K562 (cell line): Measurements from ENCODE around the gene CHDH. TPM values are rescaled to one million over a fixed set of nuclear protein-coding genes. Genes with fewer than 3 reads are reported as not detected.

Source experiments
- BCOR ChIP-seq: fragments of 450-650 bp; IDR thresholded peaks from 2 replicates; pipeline ENCODE4 v1.6.1; 2016
- CBFB ChIP-seq: sonication (generic); formaldehyde crosslinking; IDR thresholded peaks from 2 replicates; pipeline ENCODE4 v1.4.0; 2020; ENCODE audit warnings: mild to moderate bottlenecking, missing genetic modification reagents
- MNT ChIP-seq, 2 experiments: fragments of 450-650 bp; conservative IDR thresholded peaks; 2 replicates each; pipeline ENCODE4 v1.6.1; 2017; ENCODE audit warnings: mild to moderate bottlenecking in 2 of 2, moderate library complexity in 2 of 2
- RHOXF2B ChIP-seq: fragments of 250-450 bp; sonication (Bioruptor Pico); conservative IDR thresholded peaks from 2 replicates; pipeline ENCODE4 v1.5.1; 2021
- TAF7 ChIP-seq: fragments of 450-650 bp; IDR thresholded peaks from 2 replicates; pipeline ENCODE4 v1.6.1; 2016; ENCODE audit warnings: missing genetic modification characterization, missing compliant biosample characterization
- ZBTB34 ChIP-seq: fragments of 250-450 bp; sonication (Bioruptor Pico); IDR thresholded peaks from 2 replicates; pipeline ENCODE4 v1.8.0; 2021; ENCODE audit warnings: mild to moderate bottlenecking, moderate library complexity
- ZNF197 ChIP-seq: fragments of 200-800 bp; sonication (Bioruptor generic); IDR thresholded peaks from 2 replicates; pipeline ENCODE4 v1.6.1; 2016; ENCODE audit warnings: low read depth, missing genetic modification characterization, missing compliant biosample characterization
- ZNF644 ChIP-seq: fragments of 200-800 bp; sonication (Bioruptor generic); IDR thresholded peaks from 2 replicates; pipeline ENCODE4 v1.6.1; 2016; ENCODE audit warnings: low read depth, missing genetic modification characterization, missing compliant biosample characterization
- polyA plus RNA-seq, 8 experiments: library from polyadenylated mRNA; depleted of rRNA in 4 of 8; stranded (reverse) in 5 of 8; unstranded in 3 of 8; fragments of >200 nt; fragmentation: Nextera tagmentation in 2 of 8; fragmentation: Illumina TruSeq in 1 of 8; extraction: Ambion mirVana in 2 of 8; extraction: Trizol in 1 of 8; gene quantifications; 2 replicates each; pipeline versions ENCODE4 v1.2.1 to v1.2.3, GENCODE V29; 2011 to 2014; ENCODE audit warnings: inconsistent platforms in 1 of 8, missing spikeins in 1 of 8
- total RNA-seq, 7 experiments: library from RNA; depleted of rRNA in 6 of 7; stranded (reverse); fragments of >200 nt in 6 of 7; fragmentation: Illumina TruSeq in 2 of 7; extraction: Trizol in 2 of 7; gene quantifications; 2 replicates each; pipeline versions ENCODE4 v1.2.1 to v1.2.3, GENCODE V29; 2011 to 2021; ENCODE audit warnings: low replicate concordance in 1 of 7
- TF ChIP-seq, protein P1 (sequence below): fragments of 450-650 bp; IDR thresholded peaks from 2 replicates; pipeline ENCODE4 v1.6.1; 2016; ENCODE audit warnings: mild to moderate bottlenecking, moderate library complexity
- TF ChIP-seq, protein P2 (sequence below): fragments of 250-450 bp; sonication (Bioruptor Pico); IDR thresholded peaks from 2 replicates; pipeline ENCODE4 v1.4.0; 2020; ENCODE audit warnings: mild to moderate bottlenecking, moderate library complexity, borderline replicate concordance

The CHDH gene
- total and polyA plus RNA-seq, 9 of the 15 experiments (the other 6 are each of a cell fraction or from before 2014, with no cell fraction given) = 0.06 to 1.9 (median 0.46) TPM

GRCh38 chr3:53890726-53891475, 44.7 kb upstream of the CHDH start (continued):
- TF ChIP-seq, protein P1, sequence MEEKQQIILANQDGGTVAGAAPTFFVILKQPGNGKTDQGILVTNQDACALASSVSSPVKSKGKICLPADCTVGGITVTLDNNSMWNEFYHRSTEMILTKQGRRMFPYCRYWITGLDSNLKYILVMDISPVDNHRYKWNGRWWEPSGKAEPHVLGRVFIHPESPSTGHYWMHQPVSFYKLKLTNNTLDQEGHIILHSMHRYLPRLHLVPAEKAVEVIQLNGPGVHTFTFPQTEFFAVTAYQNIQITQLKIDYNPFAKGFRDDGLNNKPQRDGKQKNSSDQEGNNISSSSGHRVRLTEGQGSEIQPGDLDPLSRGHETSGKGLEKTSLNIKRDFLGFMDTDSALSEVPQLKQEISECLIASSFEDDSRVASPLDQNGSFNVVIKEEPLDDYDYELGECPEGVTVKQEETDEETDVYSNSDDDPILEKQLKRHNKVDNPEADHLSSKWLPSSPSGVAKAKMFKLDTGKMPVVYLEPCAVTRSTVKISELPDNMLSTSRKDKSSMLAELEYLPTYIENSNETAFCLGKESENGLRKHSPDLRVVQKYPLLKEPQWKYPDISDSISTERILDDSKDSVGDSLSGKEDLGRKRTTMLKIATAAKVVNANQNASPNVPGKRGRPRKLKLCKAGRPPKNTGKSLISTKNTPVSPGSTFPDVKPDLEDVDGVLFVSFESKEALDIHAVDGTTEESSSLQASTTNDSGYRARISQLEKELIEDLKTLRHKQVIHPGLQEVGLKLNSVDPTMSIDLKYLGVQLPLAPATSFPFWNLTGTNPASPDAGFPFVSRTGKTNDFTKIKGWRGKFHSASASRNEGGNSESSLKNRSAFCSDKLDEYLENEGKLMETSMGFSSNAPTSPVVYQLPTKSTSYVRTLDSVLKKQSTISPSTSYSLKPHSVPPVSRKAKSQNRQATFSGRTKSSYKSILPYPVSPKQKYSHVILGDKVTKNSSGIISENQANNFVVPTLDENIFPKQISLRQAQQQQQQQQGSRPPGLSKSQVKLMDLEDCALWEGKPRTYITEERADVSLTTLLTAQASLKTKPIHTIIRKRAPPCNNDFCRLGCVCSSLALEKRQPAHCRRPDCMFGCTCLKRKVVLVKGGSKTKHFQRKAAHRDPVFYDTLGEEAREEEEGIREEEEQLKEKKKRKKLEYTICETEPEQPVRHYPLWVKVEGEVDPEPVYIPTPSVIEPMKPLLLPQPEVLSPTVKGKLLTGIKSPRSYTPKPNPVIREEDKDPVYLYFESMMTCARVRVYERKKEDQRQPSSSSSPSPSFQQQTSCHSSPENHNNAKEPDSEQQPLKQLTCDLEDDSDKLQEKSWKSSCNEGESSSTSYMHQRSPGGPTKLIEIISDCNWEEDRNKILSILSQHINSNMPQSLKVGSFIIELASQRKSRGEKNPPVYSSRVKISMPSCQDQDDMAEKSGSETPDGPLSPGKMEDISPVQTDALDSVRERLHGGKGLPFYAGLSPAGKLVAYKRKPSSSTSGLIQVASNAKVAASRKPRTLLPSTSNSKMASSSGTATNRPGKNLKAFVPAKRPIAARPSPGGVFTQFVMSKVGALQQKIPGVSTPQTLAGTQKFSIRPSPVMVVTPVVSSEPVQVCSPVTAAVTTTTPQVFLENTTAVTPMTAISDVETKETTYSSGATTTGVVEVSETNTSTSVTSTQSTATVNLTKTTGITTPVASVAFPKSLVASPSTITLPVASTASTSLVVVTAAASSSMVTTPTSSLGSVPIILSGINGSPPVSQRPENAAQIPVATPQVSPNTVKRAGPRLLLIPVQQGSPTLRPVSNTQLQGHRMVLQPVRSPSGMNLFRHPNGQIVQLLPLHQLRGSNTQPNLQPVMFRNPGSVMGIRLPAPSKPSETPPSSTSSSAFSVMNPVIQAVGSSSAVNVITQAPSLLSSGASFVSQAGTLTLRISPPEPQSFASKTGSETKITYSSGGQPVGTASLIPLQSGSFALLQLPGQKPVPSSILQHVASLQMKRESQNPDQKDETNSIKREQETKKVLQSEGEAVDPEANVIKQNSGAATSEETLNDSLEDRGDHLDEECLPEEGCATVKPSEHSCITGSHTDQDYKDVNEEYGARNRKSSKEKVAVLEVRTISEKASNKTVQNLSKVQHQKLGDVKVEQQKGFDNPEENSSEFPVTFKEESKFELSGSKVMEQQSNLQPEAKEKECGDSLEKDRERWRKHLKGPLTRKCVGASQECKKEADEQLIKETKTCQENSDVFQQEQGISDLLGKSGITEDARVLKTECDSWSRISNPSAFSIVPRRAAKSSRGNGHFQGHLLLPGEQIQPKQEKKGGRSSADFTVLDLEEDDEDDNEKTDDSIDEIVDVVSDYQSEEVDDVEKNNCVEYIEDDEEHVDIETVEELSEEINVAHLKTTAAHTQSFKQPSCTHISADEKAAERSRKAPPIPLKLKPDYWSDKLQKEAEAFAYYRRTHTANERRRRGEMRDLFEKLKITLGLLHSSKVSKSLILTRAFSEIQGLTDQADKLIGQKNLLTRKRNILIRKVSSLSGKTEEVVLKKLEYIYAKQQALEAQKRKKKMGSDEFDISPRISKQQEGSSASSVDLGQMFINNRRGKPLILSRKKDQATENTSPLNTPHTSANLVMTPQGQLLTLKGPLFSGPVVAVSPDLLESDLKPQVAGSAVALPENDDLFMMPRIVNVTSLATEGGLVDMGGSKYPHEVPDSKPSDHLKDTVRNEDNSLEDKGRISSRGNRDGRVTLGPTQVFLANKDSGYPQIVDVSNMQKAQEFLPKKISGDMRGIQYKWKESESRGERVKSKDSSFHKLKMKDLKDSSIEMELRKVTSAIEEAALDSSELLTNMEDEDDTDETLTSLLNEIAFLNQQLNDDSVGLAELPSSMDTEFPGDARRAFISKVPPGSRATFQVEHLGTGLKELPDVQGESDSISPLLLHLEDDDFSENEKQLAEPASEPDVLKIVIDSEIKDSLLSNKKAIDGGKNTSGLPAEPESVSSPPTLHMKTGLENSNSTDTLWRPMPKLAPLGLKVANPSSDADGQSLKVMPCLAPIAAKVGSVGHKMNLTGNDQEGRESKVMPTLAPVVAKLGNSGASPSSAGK = no peak
- TF ChIP-seq ZNF644 (tag) (no peak), TAF7 (tag) (no peak), RHOXF2B (no peak), ZNF197 (CRISPR knock-in tag) (no peak), BCOR (no peak), ZBTB34 (no peak), MNT (conservative IDR thresholded peaks at IDR 0.05) (no peak), CBFB (CRISPR knock-in tag) (no peak)
- TF ChIP-seq, protein P2, sequence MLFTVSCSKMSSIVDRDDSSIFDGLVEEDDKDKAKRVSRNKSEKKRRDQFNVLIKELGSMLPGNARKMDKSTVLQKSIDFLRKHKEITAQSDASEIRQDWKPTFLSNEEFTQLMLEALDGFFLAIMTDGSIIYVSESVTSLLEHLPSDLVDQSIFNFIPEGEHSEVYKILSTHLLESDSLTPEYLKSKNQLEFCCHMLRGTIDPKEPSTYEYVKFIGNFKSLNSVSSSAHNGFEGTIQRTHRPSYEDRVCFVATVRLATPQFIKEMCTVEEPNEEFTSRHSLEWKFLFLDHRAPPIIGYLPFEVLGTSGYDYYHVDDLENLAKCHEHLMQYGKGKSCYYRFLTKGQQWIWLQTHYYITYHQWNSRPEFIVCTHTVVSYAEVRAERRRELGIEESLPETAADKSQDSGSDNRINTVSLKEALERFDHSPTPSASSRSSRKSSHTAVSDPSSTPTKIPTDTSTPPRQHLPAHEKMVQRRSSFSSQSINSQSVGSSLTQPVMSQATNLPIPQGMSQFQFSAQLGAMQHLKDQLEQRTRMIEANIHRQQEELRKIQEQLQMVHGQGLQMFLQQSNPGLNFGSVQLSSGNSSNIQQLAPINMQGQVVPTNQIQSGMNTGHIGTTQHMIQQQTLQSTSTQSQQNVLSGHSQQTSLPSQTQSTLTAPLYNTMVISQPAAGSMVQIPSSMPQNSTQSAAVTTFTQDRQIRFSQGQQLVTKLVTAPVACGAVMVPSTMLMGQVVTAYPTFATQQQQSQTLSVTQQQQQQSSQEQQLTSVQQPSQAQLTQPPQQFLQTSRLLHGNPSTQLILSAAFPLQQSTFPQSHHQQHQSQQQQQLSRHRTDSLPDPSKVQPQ (CRISPR knock-in tag) = no peak
